HG02884 (cell line): ENCODE data around the gene DHDH.

Source experiments
- ATAC-seq: cut with Tn5 transposase; IDR thresholded peaks from one replicate; pipeline ENCODE4 v1.9.1; 2021; ENCODE audit warnings: mild to moderate bottlenecking, moderate library complexity; ENCODE audit not compliant: unreplicated experiment

DHDH gene

GRCh38 chr19:48990400-48990799 is 56.9 kb downstream of the DHDH start:
- ATAC-seq: no peak

GRCh38 chr19:48991011-48991609 is 57.6 kb downstream of the DHDH start:
- no peak for ATAC-seq

- no peak for ATAC-seq
Measured at GRCh38 chr19:48991873-48992580, 58.5 kb downstream of the DHDH start.

GRCh38 chr19:48992581-48993174 is 59.2 kb downstream of the DHDH start:
- no peak for ATAC-seq

GRCh38 chr19:48993175-48994034 is 59.9 kb downstream of the DHDH start, which contains the start of the genes GYS1 and RUVBL2:
Gene GYS1, minus strand, starts transcription at chr19:48993309. Its CDS starts 197 bp downstream, at chr19:48993112.
Gene RUVBL2, plus strand, starts transcription at chr19:48993887. Its CDS starts 25 bp downstream, at chr19:48993912.
- peak; percentile 81 for ATAC-seq

GRCh38 chr19:48994035-48994386 is 60.5 kb downstream of the DHDH start:
- ATAC-seq: no peak
